Measurements from ENCODE around the gene BCAP31.
"Not testable (repeated sequence)": the region's sequence is repeated elsewhere in the genome, so short reads cannot be mapped to it uniquely, and the experiment has no call there.

BCAP31 gene

DNA sequence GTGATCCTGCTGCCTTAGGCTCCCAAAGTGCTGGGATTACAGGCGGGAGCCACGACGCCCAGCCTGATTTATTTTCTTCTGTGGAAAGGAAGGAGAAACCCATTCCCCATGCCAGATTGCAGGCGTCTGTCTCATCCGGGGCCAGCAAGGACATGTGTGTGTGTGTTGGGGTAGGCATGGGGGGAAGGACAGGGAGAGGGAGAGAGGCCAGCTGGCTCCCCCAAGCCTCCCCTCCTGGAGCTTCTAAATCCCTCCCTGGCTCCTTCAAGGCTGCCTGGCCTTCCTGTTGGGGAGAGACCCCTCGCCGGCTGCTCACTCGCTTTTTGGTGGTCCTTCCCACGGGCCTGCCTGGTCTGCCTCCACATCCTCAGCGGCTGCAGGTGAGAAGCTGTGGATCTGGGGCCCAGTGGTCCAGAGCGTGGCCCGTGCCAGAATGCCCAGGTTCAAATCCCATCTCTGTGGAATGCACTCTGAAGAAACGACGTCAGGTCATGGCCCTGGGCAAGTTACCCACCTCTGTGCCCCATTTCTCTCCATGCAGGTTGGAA lies 38.5 kb upstream of the BCAP31 start:
- no peak for DNase-seq (ENCODE audit: low spot score)

DNA sequence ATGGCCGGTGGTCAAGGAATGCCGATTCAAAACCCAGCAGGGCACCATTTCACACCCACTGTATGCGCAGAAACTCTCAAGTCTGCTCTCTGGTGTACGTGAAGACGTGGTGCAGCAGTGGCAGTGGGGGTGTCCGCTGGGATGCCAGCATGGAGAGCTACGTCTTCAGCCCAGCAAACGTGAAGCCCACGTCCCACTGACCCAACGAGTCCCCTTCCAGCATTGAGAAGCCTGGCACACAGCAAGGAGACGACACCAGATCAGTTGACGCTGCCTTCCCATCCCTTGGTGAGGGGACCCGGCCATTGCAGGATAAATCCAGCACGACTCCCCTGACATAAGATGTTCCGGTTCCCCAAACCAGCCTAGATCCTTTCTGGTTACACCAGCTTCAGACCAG lies 37.7 kb upstream of the BCAP31 start:
- DNase-seq (ENCODE audit: low spot score) = no peak

DNA sequence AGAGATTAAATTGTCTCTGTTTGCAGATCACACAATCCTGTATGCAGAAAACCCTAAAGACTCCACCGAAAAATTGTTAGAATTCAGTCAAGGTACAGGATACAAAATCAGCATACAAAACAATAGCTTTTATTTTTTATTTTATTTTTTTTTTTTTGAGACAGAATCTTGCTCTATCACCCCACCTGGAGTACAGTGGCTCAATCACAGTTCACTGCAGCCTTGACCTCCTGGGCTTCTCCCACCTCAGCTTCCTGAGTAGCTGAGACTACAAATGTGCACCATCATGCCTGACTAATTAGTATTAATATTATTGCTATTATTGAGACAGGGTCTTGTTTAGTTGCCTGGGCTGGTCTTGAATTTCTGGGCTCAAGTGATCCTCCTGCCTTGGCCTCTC lies 30.9 kb upstream of the BCAP31 start:
- no peak for DNase-seq (ENCODE audit: low spot score)

DNA sequence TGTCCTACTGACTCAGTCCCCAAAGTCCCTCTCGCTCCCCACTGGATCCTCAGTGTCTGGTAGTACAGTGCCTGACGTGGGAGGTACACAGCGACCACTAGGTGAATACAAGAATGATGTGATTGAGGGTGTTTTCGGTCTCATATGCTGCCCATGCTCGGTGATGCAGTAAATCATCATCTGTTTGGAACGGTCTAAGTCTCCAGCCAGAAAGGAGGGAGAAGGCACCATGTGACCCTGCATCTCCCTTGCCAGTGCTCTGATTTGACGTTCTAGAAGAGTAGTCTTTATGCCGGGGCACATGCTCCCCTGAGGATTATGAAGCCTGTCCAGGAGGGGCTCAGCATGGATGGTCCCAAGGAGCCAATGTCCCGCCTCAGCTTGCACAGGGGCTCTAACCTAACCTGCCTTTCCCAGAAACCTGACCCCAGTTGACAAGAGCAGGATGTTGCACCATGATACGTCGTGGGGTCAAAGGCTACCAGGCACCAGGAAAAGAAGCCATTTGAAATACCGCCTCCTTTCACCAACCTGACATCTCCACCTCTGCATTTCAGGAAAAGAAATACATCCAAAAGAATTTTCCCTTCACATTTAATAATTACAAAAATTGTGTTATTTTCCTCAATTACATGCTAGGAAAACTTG lies 26.1 kb upstream of the BCAP31 start:
- no peak for DNase-seq (ENCODE audit: low spot score)

DNA sequence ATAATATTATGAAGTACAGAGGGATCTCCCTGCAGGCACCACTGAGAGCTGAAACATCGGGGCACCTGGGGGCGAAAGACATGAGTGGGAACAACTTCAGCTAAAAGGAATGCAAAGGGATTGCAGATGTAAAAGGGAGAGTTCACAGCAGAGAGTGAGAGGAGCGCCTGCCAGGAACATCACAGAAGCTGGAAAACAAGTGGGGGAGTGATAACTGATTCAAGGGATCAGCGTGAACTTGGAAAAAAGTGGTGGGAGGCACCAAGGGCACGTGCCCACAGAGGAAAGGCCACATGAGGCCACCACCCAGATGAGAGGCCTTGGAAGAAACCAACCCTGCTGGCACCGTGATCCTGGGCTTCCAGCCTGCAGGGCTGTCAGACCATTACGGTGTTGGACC lies 24.8 kb upstream of the BCAP31 start:
- not testable (repeated sequence) for DNase-seq (ENCODE audit: low spot score)

DNA sequence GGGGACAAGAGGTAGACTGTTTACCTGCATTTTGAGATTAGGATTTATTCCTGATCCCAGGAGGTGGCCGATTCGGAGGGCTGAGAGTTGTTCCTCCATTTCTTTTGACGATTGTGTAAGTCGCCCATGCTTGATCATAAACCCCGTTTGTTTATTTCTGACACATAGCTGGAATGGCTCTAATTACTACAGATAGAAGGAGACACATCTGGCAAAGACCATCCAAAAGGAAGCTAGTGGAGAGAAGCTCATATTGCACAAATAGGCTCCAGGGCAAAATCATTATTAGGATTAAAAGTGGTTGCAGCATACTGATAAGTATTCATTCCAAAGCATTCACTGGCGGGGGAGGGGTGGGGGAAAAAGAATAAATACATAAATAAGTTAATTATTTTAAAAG lies 22.8 kb upstream of the BCAP31 start:
- not testable (repeated sequence) for DNase-seq (ENCODE audit: low spot score)

DNA sequence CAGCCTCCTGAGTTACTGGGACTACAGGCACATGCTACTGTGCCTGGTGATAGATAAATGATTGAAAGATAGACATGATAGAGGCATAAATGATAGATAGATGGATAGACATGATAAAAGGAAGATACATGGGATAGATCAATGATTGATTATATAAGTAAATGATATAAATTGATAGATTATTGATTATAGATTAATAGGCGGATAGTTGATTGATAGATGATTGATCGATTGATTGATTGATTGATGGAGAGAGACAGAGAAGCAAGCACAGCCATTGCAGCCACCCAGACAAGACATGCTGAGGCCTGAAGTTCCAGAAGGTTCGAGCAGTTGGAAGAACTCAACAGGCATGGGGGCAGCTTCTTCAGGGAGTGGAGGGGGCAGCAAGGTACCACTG lies 22.2 kb upstream of the BCAP31 start:
- DNase-seq (ENCODE audit: low spot score) = no peak

DNA sequence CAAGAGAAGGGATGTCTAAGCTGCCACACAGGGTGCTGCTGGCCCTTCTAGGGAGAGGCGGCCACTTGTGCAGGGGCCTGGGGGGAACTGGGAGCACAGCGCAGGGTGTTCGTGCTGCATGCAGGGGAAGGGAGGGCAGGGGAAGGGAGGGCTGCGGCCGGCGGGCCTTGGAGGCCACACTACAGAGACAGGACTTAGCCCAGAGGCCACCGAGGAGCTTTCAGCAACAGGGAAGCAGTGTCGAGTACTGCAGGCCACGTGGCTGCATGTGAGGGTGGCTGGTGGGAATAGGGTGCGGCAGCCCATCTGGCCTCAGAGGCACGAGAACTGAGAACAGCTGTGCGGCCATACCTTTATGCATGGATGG lies 20.9 kb upstream of the BCAP31 start:
- DNase-seq (ENCODE audit: low spot score) = not testable (repeated sequence)

DNA sequence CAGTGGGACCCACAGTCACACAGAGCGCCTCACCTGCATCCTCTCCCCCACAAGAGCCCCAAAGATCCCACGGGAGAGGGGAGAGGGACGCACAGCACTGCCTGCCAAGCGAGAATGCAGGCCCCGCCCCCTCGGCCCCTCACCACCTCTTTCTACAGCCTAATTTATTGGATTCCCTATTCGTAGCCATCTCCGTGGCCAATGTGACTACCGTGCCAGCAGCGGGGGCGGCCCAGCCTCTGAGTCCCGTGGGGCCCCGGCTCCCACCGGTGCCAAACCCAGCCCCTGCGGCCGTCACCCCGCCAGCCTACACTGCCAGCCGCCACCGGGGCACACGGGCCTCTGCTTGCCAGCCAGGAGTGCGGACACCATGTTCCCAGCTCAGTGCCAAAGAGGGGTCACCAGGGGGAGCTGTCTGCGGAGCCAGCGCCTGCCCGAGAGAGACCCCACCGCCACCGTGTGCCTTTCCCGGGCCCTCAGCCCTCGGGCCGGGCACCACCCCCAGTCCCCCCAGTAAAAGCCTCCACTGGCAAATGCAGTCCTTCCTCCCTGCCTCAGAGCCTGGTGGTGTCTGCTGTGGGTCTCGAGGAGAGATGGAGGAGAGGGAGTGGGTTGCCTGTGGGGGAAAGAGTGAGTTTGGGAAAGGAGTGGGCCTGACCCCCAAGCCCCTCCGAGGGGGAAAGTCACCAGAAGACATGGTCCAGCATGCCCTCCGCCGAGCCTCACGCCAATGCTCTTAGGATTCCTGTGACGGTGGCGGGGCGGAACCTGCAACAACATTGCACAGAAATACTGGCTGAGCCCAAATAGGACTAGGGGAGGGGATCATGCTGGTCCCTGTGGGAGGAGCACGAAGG lies 20.3 kb upstream of the BCAP31 start:
- DNase-seq (ENCODE audit: low spot score) = no peak

DNA sequence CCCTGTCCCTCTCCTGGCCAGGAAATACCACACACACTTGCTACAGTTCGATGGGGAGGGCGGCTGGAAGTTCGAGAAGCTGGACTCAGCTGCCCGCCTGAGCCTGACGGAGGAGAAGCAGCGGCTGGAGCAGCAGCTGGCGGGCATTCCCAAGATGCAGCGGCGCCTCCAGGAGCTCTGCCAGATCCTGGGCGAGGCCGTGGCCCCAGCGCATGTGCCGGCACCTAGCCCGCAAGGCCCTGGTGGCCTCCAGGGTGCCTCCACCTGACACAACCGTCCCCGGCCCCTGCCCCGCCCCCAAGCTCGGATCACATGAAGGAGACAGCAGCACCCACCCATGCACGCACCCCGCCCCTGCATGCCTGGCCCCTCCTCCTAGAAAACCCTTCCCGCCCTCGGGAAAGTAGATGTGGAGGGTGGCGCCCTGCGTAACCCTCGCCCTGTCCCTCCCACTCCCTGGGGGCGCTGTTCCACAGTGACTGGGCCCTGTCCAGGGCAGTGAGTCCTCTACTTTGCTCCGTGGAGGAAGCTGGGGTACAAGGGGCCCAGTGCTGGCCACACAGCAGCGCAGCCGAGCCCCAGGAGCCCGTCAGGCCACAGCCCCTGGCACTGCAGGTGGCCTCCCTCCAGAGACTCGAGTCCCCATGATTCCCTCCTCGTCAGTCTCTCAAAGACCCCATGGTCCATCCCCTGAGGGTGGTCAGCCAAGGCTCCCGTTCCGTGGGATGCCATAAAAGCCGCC lies 19.5 kb upstream of the BCAP31 start:
- peak; percentile 55 for DNase-seq (ENCODE audit: low spot score)

DNA sequence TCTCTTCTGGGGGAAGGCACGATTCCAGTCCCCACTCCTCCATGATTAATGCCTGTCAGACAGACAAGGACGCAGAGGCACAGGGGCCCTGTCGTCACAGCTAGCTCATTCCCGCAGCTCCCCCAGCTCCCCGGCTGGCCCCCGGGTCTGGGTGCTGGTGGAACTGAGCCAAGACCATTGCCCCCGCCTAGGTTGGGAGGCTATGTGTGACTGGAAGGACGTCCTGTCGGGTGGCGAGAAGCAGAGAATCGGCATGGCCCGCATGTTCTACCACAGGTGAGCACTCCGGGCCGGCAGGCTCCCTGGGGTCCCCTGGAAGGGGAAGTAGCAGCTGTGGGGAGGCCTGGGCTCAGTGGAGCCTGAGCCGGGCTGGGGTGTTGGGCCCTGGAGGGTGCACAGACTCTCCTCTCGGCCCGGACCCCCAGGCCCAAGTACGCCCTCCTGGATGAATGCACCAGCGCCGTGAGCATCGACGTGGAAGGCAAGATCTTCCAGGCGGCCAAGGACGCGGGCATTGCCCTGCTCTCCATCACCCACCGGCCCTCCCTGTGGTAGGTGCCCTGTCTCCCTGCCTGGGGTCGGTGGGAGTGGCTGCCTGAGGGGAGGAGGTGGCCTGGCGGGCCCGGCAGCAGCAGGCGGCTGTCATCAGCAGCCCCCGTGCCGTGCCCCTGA lies 18.7 kb upstream of the BCAP31 start:
- not testable (repeated sequence) for DNase-seq (ENCODE audit: low spot score)

DNA sequence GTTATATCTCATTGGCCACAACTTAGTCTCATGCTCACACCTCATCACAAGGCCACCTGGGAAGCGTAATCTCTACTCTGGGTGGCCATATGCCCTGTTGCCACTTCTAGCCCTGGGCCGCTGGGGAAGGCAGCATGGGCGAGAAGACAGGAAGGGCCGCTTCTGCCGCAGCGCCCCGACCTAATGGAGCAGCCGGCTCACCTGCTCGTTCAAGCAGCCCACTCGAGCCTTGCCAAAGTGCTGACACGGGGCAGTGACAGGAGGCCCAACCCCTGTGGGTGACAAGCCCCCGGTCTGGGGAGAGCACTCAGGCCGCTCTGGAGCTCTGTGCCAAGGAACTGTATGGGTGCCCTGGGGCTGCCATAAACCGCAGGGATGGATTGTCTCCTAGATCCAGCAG lies 17.9 kb upstream of the BCAP31 start:
- DNase-seq (ENCODE audit: low spot score) = not testable (repeated sequence)

DNA sequence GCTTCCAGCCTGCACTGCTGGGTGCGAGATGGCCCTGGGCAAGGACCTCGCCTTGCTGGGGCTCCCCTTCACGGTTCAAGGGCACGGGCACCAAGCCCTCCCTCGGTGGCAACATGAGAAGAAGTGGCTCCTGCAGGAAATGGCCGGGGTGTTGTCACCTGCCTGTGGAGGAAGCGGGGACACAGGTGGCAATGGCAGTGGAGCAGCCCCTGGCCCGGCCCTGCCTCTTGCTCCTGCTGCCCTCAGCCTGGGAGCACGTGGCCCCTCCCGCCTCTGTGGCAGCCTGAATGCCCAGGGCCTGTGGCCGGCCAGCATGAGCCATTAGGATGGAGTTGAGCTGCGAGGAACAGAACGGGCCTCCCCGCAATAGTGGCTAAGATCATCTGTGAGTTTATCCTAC lies 17.3 kb upstream of the BCAP31 start:
- DNase-seq (ENCODE audit: low spot score) = no peak

DNA sequence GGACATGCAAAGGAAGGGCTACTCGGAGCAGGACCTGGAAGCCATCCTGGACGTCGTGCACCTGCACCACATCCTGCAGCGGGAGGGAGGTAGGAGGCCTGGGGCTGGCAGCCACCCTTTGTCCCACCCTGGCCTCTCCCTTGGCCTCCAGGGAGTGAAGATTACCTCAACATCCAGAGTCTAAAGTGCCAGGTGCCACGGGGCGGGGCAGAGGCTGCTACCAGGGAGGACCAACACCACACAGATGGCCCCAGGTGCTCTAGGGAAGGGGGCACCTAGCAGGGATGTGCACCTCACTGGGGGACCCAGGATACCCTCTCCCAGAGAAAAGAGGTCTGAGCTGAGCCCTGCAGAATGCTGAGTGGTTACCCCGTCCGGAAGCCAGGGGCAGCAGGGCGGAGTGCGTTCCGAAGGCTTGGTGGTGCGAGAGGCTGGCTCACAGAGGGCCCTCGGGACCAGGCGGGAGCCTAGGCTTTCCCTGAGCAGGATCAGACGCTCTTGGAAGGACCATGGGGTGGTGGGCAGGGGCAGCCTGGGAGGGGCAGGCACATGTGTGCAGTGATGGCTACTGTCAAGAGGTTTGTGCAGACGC lies 16.5 kb upstream of the BCAP31 start:
- DNase-seq (ENCODE audit: low spot score) = no peak

DNA sequence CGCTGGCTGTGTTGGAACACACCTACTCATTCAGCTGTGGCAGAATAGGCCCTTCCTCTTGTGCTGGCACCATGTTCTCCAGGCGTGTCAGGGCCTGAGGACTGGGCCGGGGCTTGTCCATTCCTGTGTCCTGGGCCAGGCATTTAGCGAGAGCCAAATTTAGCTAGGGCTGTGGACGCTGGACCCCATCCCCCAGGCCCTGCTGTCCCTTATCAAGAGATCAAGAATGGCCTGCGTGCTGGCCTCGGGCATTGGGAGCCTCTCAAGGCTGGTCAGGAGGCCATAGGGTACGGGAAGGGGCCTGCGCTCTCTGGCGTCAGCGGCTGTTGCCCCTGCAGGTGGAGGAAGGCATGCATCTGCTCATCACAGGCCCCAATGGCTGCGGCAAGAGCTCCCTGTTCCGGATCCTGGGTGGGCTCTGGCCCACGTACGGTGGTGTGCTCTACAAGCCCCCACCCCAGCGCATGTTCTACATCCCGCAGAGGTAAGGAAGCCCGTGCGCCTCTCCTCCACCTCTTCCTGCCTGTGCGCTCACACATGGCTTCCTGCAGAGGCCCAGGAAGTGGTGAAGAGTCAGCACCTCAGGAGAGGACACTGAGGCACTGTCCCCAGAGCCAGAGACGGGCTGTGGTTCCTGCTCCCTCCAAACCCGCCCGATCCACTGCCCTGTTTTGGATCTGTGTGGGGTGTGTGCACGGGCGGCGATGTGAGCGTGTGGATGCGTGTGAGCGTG lies 15.7 kb upstream of the BCAP31 start:
- no peak for DNase-seq (ENCODE audit: low spot score)

DNA sequence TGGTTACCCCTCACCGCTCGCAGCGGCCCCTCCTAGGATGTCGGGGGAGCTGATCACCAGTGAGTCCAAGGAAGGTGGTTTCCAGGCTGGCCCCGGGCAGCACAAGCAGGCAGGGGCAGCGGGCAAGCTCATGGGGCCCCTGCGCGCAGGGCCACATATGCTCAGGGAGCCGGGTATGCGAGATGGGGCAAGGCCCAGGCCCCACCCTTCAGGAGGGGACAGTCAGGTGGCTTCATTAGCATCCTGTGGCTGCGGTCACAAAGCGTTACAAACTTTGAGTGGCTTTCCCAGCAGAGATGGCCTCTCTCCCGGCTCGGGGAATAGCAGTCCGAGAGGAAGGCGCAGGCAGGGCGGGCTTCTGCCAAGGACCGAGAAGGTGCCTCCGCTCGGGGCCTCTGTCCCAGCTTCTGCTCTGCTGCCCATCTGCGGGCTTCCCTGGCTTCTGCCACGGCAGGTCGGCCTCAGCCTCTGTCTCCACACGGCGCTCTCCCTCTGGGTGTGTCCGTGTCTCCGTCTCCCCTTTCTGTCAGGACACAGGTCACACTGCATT lies 13.9 kb upstream of the BCAP31 start:
- no peak for DNase-seq (ENCODE audit: low spot score)

DNA sequence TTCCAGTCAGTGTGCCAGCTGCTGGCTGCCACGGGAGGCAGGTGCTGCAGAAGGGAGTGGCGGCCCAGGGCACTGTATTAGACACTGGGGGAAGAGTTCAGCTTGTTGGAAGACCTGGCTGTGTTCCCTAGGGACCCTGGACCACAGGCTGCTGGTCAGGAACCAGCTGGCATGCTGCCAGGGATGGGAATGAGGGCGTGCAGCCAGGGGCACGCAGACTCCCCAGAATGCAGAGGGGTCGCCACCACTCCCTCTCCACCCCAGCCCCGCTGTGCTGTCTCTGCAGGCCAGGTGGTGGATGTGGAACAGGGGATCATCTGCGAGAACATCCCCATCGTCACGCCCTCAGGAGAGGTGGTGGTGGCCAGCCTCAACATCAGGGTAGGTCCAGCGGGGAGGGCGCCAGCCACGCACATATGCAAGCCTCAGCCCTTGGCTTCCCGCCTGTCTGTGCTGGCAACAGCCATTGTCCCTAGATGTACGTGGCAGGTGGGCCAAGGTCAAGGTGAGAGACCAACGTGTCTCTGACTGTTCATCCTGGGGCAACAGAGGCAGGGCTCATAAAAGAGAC lies 12.8 kb upstream of the BCAP31 start:
- no peak for DNase-seq (ENCODE audit: low spot score)

DNA sequence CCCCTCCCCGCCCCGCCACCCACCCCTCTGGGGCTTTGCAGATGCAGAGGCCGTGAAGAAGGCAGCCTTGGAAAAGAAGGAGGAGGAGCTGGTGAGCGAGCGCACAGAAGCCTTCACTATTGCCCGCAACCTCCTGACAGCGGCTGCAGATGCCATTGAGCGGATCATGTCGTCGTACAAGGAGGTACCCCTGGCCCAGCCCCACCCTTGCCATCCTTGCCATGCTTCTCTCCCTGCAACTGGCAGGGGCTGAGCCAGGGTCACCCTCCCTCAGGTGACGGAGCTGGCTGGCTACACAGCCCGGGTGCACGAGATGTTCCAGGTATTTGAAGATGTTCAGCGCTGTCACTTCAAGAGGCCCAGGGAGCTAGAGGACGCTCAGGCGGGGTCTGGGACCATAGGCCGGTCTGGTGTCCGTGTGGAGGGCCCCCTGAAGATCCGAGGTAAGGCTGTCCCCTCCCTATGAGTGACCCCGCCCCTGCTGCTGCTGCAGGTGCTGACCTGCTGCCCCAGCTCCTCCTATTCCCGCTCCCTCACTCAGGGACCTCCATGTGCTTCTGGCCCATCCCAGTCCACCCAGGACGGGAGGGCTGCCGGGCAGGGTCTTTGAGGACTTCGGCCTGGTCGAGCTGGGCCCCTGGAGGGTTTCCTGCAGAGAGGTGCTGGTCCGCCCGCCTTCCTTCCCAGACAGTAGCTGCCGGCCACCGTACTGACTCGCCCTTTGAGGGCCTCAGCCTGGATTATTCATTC lies 12.1 kb upstream of the BCAP31 start:
- no peak for DNase-seq (ENCODE audit: low spot score)

DNA sequence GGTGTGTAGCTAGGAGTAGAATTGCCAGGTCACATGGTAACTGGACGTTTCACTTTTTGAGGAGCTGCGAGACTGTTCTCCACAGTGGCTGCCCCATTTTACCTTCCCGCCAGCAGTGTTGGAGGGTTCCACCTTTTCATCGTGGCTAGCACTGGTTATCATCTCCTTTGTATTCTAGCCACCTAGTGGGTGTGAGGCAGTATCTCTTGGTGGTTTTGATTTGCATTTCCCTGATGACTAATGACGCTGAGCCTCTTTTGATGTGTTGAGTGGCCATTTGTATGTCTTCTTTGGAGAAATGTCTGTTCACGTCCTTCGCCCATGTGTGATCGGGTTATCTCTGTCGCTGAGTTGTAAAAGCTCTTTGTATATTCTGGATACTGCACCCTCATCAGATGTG lies 11.1 kb upstream of the BCAP31 start:
- no peak for DNase-seq (ENCODE audit: low spot score)

DNA sequence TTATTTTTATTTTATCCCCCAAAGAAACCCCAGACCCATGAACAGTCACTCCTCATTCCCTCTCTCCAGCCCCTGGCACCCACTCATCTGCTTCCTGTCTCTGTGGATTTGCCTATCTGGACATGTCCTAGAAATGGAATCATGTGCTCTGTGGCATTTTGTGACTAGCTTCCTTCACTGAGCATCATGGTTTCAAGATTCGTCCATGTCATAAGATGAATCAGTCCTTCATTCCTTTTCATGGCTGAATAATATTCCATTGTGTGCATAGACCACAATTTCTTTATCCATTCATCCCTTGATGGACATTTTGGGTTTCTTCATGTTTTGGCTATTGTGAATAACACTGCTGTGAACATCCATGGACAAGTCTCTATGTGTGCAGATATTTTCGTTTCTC lies 10.7 kb upstream of the BCAP31 start:
- no peak for DNase-seq (ENCODE audit: low spot score)

All from kidney tubule cell (primary cell).